Mesodermal cell (in vitro differentiated cells): ENCODE data around the gene SH2D1B. TPM values are rescaled to one million over a fixed set of nuclear protein-coding genes. Genes with fewer than 3 reads are reported as not detected.
"Not testable (repeated sequence)": the region's sequence is repeated elsewhere in the genome, so short reads cannot be mapped to it uniquely, and the experiment has no call there.

Source experiments
- H3K27ac ChIP-seq: 2 replicates; pipeline ENCODE4 v1.7.0; 2013; ENCODE audit warnings: mild to moderate bottlenecking, low read depth, low read length, moderate library complexity; ENCODE audit not compliant: severe bottlenecking
- H3K36me3 ChIP-seq: 2 replicates; pipeline ENCODE4 v1.7.1; 2013; ENCODE audit warnings: mild to moderate bottlenecking, low read length, moderate library complexity; ENCODE audit not compliant: control insufficient read depth, insufficient read depth
- H3K4me1 ChIP-seq: one replicate; pipeline ENCODE4 v1.7.1; 2013; ENCODE audit warnings: mild to moderate bottlenecking, low read length; ENCODE audit not compliant: insufficient read depth, control insufficient read depth, poor library complexity, severe bottlenecking
- H3K4me3 ChIP-seq: 2 replicates; pipeline ENCODE4 v1.7.0; 2013; ENCODE audit warnings: low read length, control low read depth, mild to moderate bottlenecking; ENCODE audit not compliant: insufficient read depth, poor library complexity, severe bottlenecking; ENCODE audit errors: extremely low read depth
- H3K9me3 ChIP-seq: 2 replicates; pipeline ENCODE4 v1.7.1; 2013; ENCODE audit warnings: mild to moderate bottlenecking, low read length, moderate library complexity; ENCODE audit not compliant: control insufficient read depth
- WGBS, 2 experiments: methylation state at CpG; one replicate each; pipeline ENCODE4 v1.1.5; 2013; ENCODE audit warnings: missing lambda C conversion rate in 2 of 2; ENCODE audit not compliant: insufficient coverage in 2 of 2; 5-methylcytosine and 5-hydroxymethylcytosine counted together
- polyA plus RNA-seq, 2 experiments: library from polyadenylated mRNA; stranded (reverse); fragments of 50-300 nt; gene quantifications; one replicate each; pipeline ENCODE4 v1.2.3, GENCODE V29; 2013

SH2D1B gene
- polyA plus RNA-seq (2013, experiment 1 of 2) = not detected
- not detected for polyA plus RNA-seq (2013, experiment 2 of 2)

- Histone ChIP-seq H3K27ac (no peak within 1 kb of the TSS), H3K4me1 (no peaks in the 10 kb centered on the region), H3K9me3 (no peaks in the 10 kb centered on the region), H3K4me3 (no peak within 1 kb of the TSS), H3K36me3 (no peaks in the 10 kb centered on the region)
- 90 to 100% methylated on average over 1 to 2 of the region's 3 CpGs for WGBS, 2 experiments
These were observed at the start of gene SH2D1B for GRCh38 chr1:162412002-162412401. TSS of gene SH2D1B (minus strand) at chr1:162412136. CDS start at chr1:162412016, 120 bp downstream.

- no peaks in the 10 kb centered on the region for H3K36me3 ChIP-seq
- no peak overlapping the region for H3K4me3 ChIP-seq
- no peaks in the 10 kb centered on the region for H3K9me3 ChIP-seq
- no CpG with 5 or more reads among the region's 5 CpGs for WGBS, 2 experiments
- no peaks in the 10 kb centered on the region for H3K4me1 ChIP-seq
- H3K27ac ChIP-seq = no peak overlapping the region
These were observed 46.3 kb upstream of the SH2D1B start for GRCh38 chr1:162458236-162458635.

GRCh38 chr1:162456323-162456722 lies 44.4 kb upstream of the SH2D1B start:
- 100% methylated on average over 1 of the region's 4 CpGs; no CpG with 5 or more reads in 1 of the 2 experiments for WGBS, 2 experiments
- Histone ChIP-seq H3K27ac (no peak overlapping the region), H3K36me3 (no peaks in the 10 kb centered on the region), H3K9me3 (no peaks in the 10 kb centered on the region), H3K4me3 (no peak overlapping the region), H3K4me1 (no peaks in the 10 kb centered on the region)

GRCh38 chr1:162454361-162454760 lies 42.4 kb upstream of the SH2D1B start:
- not testable (repeated sequence) for H3K36me3 ChIP-seq, H3K4me3 ChIP-seq, H3K4me1 ChIP-seq, H3K9me3 ChIP-seq, H3K27ac ChIP-seq
- no CpG with 5 or more reads among the region's 3 CpGs for WGBS, 2 experiments

- Histone ChIP-seq H3K4me3 (no peak overlapping the region), H3K36me3 (no peaks in the 10 kb centered on the region), H3K27ac (no peak overlapping the region), H3K4me1 (no peaks in the 10 kb centered on the region), H3K9me3 (no peaks in the 10 kb centered on the region)
- WGBS, 2 experiments = no CpG with 5 or more reads among the region's 2 CpGs
These were observed 35.0 kb upstream of the SH2D1B start for GRCh38 chr1:162446946-162447345.

- H3K4me1 ChIP-seq = no peaks in the 10 kb centered on the region
- no peaks in the 10 kb centered on the region for H3K9me3 ChIP-seq
- H3K4me3 ChIP-seq = no peak overlapping the region
- no peak overlapping the region for H3K27ac ChIP-seq
- no peaks in the 10 kb centered on the region for H3K36me3 ChIP-seq
These were observed 33.0 kb upstream of the SH2D1B start for GRCh38 chr1:162444903-162445302.

- not testable (repeated sequence) for H3K27ac ChIP-seq, H3K36me3 ChIP-seq, H3K4me1 ChIP-seq, H3K4me3 ChIP-seq, H3K9me3 ChIP-seq
- WGBS, 2 experiments = 93 to 95% methylated on average over 23 to 42 of the region's 47 CpGs
These were observed 21.2 kb upstream of the SH2D1B start for GRCh38 chr1:162432977-162433713.

GRCh38 chr1:162430583-162430982 lies 18.6 kb upstream of the SH2D1B start:
- H3K36me3 ChIP-seq = no peaks in the 10 kb centered on the region
- no peak overlapping the region for H3K4me3 ChIP-seq
- WGBS, 2 experiments = 82 to 91% methylated on average over 3 to 4 of the region's 4 CpGs
- no peak overlapping the region for H3K27ac ChIP-seq
- H3K9me3 ChIP-seq = no peaks in the 10 kb centered on the region
- no peaks in the 10 kb centered on the region for H3K4me1 ChIP-seq

GRCh38 chr1:162422662-162423375 lies 10.9 kb upstream of the SH2D1B start:
- H3K9me3 ChIP-seq = peaks cover 4% of the 10 kb centered on the region
- H3K4me3 ChIP-seq = no peak overlapping the region
- no peaks in the 10 kb centered on the region for H3K4me1 ChIP-seq
- no peaks in the 10 kb centered on the region for H3K36me3 ChIP-seq
- H3K27ac ChIP-seq = no peak overlapping the region
- 84 to 97% methylated on average over 9 of the region's 10 CpGs for WGBS, 2 experiments

- Histone ChIP-seq H3K4me3 (no peak overlapping the region), H3K4me1 (no peaks in the 10 kb centered on the region), H3K9me3 (peaks cover 4% of the 10 kb centered on the region), H3K36me3 (no peaks in the 10 kb centered on the region), H3K27ac (no peak overlapping the region)
- WGBS, 2 experiments = 88 to 100% methylated on average over 1 of the region's 5 CpGs
These were observed 9.6 kb upstream of the SH2D1B start for GRCh38 chr1:162421258-162422164.
